ENCODE measurements around the gene GOSR2.

- TF ChIP-seq CTCF (IDR thresholded peaks at IDR 0.05) (no peak), POLR2A (IDR thresholded peaks at IDR 0.05) (no peak)
Measured at GRCh38 chr17:46989637-46990431, 66.9 kb downstream of the GOSR2 start.
